Vagina (tissue), 2 donors: ENCODE results near the gene SHF.

ENCODE experiments used
- POLR2AphosphoS5 ChIP-seq, 2 donors: sonication (generic); formaldehyde crosslinking; IDR thresholded peaks; one replicate each; pipeline ENCODE4 v1.9.0; 2017; ENCODE audit warnings: antibody characterized with exemption in 2 of 2, mild to moderate bottlenecking in 2 of 2, low read depth in 1 of 2; ENCODE audit not compliant: insufficient read depth in 1 of 2
- TF ChIP-seq, protein P1 (sequence below), 3 experiments: fragments of 450-650 bp in 2 of 3; fragments of 200-600 bp in 1 of 3; sonication (generic) in 1 of 3; IDR thresholded peaks; one replicate each; pipeline ENCODE4 v1.5.1; 2017 to 2019; ENCODE audit warnings: antibody characterized with exemption in 3 of 3, mild to moderate bottlenecking in 2 of 3, moderate library complexity in 2 of 3

DNA sequence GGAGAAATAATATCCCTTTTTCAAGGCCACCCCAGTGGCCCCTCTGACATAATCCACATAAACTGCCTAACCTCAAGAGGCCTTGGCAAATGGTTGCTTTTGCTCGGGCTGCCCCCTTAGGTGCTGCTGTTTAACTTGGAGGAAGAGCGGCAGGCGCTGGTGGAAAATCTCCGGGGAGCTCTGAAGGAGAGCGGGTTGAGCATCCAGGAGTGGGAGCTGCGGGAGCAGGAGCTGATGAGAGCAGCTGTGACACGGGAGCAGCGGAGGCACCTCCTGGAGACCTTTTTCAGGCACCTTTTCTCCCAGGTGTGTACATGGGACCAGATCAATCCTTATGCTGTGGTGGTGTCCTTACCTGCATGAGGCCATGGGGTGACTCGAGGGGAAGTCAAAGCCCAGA, 43.0 kb downstream of the SHF start:
- TF ChIP-seq POLR2AphosphoS5 (IDR thresholded peaks at IDR 0.05; ENCODE audit: insufficient read depth in 1 of 2, low read depth in 1 of 2), result no peak
- TF ChIP-seq, protein P1, sequence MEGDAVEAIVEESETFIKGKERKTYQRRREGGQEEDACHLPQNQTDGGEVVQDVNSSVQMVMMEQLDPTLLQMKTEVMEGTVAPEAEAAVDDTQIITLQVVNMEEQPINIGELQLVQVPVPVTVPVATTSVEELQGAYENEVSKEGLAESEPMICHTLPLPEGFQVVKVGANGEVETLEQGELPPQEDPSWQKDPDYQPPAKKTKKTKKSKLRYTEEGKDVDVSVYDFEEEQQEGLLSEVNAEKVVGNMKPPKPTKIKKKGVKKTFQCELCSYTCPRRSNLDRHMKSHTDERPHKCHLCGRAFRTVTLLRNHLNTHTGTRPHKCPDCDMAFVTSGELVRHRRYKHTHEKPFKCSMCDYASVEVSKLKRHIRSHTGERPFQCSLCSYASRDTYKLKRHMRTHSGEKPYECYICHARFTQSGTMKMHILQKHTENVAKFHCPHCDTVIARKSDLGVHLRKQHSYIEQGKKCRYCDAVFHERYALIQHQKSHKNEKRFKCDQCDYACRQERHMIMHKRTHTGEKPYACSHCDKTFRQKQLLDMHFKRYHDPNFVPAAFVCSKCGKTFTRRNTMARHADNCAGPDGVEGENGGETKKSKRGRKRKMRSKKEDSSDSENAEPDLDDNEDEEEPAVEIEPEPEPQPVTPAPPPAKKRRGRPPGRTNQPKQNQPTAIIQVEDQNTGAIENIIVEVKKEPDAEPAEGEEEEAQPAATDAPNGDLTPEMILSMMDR (IDR thresholded peaks at IDR 0.05), result no peak
